Glutamatergic neuron (in vitro differentiated cells): ENCODE measurements around the gene RIMS4. TPM values are rescaled to one million over a fixed set of nuclear protein-coding genes. Genes with fewer than 3 reads are reported as not detected.

Source experiments
- DNase-seq: peaks from one replicate; pipeline ENCODE4 v3.0.0; 2022
- H3K27ac Mint-ChIP-seq: one replicate; pipeline ENCODE4 v1.8.0; 2020; ENCODE audit warnings: mild to moderate bottlenecking, mixed read lengths, inconsistent platforms; ENCODE audit not compliant: unreplicated experiment
- H3K27me3 Mint-ChIP-seq: one replicate; pipeline ENCODE4 v1.8.0; 2020; ENCODE audit warnings: mild to moderate bottlenecking, moderate library complexity, mixed read lengths, inconsistent platforms; ENCODE audit not compliant: unreplicated experiment
- H3K36me3 Mint-ChIP-seq: one replicate; pipeline ENCODE4 v1.8.0; 2020; ENCODE audit warnings: mild to moderate bottlenecking, mixed read lengths, inconsistent platforms; ENCODE audit not compliant: unreplicated experiment
- H3K4me1 Mint-ChIP-seq: one replicate; pipeline ENCODE4 v1.8.0; 2020; ENCODE audit warnings: mild to moderate bottlenecking, low read depth, mixed read lengths, inconsistent platforms; ENCODE audit not compliant: unreplicated experiment
- H3K4me3 Mint-ChIP-seq: one replicate; pipeline ENCODE4 v1.8.0; 2020; ENCODE audit warnings: mild to moderate bottlenecking, mixed read lengths, inconsistent platforms; ENCODE audit not compliant: unreplicated experiment
- H3K9me3 Mint-ChIP-seq: one replicate; pipeline ENCODE4 v1.8.0; 2020; ENCODE audit warnings: mild to moderate bottlenecking, moderate library complexity, mixed read lengths, inconsistent platforms; ENCODE audit not compliant: unreplicated experiment
- total RNA-seq: library from RNA; stranded (reverse); fragmentation: NEBNext Ultra II Directional; extraction: Animal tissue kit (Norgen Biotek cat#: 25700); gene quantifications from one replicate; pipeline ENCODE4 v1.2.1, GENCODE V29; 2021; ENCODE audit not compliant: unreplicated experiment
- TF ChIP-seq, protein P1 (sequence below): fragments of 200-600 bp; sonication (generic); IDR thresholded peaks from one replicate; pipeline ENCODE4 v1.5.0; 2021; ENCODE audit not compliant: partially characterized antibody, unreplicated experiment

Gene RIMS4
- total RNA-seq, 1 donor from 2014 or later = 96.1 TPM

DNA sequence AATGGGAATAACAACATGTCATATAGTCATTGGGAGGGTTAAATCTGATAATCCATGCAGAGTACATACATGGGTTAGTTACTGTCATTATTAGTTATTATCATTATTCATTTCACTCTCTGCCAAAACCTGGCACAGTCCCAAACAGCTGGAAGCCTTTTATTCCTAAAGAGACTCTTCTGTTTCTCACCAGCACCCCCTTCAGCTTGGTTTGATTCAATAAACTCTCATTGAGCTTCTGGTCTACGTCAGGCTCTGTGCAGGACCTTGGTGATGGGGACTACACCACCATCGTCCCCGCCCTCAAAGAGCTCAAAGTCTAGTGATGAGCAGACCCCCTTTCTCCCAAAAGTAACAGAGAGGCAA is 62.4 kb downstream of the RIMS4 start:
- peaks cover 34% of the 10 kb centered on the region for H3K4me1 Mint-ChIP-seq
- no peaks in the 10 kb centered on the region for H3K36me3 Mint-ChIP-seq
- H3K27me3 Mint-ChIP-seq = peaks cover 12% of the 10 kb centered on the region
- TF ChIP-seq, protein P1, sequence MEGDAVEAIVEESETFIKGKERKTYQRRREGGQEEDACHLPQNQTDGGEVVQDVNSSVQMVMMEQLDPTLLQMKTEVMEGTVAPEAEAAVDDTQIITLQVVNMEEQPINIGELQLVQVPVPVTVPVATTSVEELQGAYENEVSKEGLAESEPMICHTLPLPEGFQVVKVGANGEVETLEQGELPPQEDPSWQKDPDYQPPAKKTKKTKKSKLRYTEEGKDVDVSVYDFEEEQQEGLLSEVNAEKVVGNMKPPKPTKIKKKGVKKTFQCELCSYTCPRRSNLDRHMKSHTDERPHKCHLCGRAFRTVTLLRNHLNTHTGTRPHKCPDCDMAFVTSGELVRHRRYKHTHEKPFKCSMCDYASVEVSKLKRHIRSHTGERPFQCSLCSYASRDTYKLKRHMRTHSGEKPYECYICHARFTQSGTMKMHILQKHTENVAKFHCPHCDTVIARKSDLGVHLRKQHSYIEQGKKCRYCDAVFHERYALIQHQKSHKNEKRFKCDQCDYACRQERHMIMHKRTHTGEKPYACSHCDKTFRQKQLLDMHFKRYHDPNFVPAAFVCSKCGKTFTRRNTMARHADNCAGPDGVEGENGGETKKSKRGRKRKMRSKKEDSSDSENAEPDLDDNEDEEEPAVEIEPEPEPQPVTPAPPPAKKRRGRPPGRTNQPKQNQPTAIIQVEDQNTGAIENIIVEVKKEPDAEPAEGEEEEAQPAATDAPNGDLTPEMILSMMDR = no peak
- no peak overlapping the region for H3K4me3 Mint-ChIP-seq
- H3K27ac Mint-ChIP-seq = peak overlapping the region; percentile 28
- peaks cover 17% of the 10 kb centered on the region for H3K9me3 Mint-ChIP-seq
- DNase-seq = no peak

DNA sequence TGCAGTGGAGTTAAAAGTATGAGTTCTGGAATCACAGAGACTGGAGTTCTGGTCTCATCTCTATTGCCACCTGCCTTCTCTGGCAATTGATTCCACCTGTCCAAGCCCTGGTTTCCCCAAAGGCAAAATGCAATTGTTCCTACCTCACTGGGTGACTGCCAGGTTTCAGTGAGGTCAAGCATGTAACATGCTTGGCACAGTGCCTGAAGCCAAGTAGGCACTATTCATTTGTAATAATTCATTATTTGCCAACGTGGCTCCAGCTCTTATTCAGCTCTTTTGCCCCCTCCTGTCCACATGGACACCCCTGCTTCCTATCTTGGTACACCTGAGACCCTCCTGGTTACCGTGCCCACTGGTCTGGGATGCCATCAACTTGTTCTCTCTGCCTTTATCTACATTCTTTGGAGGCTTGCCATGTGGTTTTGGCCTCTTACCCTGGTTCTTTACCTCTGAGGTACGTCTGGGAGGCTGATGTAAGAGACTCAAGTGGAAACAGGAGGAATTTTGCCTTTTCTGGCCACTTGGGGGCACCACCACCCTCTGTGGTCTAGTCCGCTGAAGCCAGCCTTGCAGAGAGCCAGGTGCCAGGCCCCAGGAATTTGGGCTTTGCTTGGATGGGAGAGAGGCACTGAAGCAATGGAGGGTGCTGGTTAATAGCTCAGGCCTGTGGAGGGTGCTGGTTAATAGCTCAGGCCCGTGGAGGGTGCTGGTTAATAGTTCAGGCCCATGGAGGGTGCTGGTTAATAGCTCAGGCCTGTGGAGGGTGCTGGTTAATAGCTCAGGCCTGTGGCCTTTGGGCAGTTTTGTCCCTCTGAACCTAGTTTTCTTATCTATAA is 63.0 kb downstream of the RIMS4 start:
- peak; percentile 94 for DNase-seq
- Mint-ChIP-seq H3K27me3 (peaks cover 12% of the 10 kb centered on the region), H3K9me3 (peaks cover 14% of the 10 kb centered on the region), H3K36me3 (no peaks in the 10 kb centered on the region), H3K4me1 (peaks cover 35% of the 10 kb centered on the region), H3K4me3 (peak overlapping the region; percentile 87), H3K27ac (peak overlapping the region; percentile 99)
- TF ChIP-seq, protein P1 = peak; percentile 79

DNA sequence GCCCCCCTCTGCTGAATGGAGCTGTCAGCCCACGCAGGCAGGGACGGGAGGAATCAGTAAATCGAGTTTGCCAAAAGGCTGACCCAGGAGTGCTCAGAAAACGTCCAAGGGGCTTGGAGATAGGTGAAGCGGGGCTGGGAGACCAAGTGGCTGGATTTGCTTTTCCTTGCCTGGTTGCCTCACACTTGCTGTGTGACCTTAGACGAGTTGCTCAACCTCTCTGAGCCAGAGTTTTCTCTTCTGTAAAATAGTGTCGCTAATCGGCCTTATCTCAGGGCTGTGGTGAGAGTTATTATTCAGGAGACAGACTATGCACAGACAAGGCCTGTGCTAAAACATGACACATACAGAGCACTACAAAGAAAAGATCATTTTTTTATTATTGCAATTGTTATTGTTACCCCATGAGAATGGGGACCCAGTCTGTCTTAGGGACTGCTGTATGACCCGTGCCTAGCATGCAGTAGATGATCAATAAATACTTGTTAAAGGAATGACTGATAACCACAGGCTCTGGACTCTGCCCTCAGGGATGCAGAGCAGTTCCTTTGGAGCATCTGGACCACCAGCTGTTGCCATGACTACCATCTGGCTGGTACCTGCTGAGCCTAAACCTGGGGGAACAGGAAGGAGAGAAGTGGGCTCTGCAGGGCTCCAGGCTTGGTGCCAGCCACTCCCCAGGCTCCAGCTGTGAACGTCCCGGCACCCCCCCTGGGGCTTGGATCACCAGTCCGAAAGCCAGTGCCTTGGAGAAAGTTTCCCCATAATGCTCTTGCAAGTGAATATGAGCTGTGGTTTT is 63.8 kb downstream of the RIMS4 start:
- TF ChIP-seq, protein P1 = no peak
- H3K36me3 Mint-ChIP-seq = no peaks in the 10 kb centered on the region
- peaks cover 14% of the 10 kb centered on the region for H3K9me3 Mint-ChIP-seq
- H3K27ac Mint-ChIP-seq = peak overlapping the region; percentile 99
- peaks cover 12% of the 10 kb centered on the region for H3K27me3 Mint-ChIP-seq
- peak; percentile 65 for DNase-seq
- H3K4me3 Mint-ChIP-seq = peak overlapping the region; percentile 82
- H3K4me1 Mint-ChIP-seq = peaks cover 43% of the 10 kb centered on the region

DNA sequence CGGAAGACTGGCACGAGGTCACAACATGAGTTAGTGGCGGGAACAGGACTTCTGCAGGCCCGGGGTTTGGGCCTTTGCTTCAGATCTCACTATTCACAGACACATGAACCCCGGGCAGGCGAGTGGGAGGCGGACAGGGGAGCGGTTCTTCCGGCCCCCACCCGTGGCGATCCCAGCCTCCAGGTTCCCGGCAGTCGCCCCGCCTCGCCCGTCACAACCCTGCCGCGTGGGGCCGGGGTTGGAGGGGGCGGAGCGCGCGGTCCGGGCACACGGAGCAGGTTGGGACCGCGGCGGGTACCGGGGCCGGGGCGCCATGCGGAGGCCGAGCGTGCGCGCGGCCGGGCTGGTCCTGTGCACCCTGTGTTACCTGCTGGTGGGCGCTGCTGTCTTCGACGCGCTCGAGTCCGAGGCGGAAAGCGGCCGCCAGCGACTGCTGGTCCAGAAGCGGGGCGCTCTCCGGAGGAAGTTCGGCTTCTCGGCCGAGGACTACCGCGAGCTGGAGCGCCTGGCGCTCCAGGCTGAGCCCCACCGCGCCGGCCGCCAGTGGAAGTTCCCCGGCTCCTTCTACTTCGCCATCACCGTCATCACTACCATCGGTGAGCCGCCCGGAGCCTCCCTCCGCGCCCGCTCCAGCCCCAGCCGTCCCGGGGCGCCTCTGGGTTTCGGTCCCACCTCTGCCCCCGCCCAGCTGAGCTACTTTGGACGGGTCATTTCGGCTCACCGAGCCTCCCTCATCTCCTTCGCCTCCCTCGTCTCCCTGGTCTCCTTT is 64.6 kb downstream of the RIMS4 start, which contains the start of gene KCNK15:
TSS of gene KCNK15 (plus strand) at position 268 of the 769 bp plus-strand sequence. CDS start at position 314, 46 bp downstream.
- TF ChIP-seq, protein P1 = no peak

More for the DNA sequence above, 64.6 kb downstream of the RIMS4 start, which contains the start of gene KCNK15:
- H3K4me1 Mint-ChIP-seq = peaks cover 47% of the 10 kb centered on the region
- H3K4me3 Mint-ChIP-seq = peak within 1 kb of the TSS; percentile 82
- peaks cover 14% of the 10 kb centered on the region for H3K9me3 Mint-ChIP-seq
- H3K36me3 Mint-ChIP-seq = no peaks in the 10 kb centered on the region
- H3K27me3 Mint-ChIP-seq = peaks cover 12% of the 10 kb centered on the region
- H3K27ac Mint-ChIP-seq = peak within 1 kb of the TSS; percentile 99
- peak; percentile 47 for DNase-seq
